Lower leg skin (tissue), 3 donors: ENCODE data around the gene ZSCAN20.

Experiments used
- CTCF ChIP-seq, 3 donors: fragments of 450-650 bp; IDR thresholded peaks; one replicate each; pipeline ENCODE4 v1.5.1; 2016; ENCODE audit warnings: antibody characterized with exemption in 3 of 3, mild to moderate bottlenecking in 3 of 3, moderate library complexity in 2 of 3
- POLR2A ChIP-seq, 2 donors: fragments of 450-650 bp; IDR thresholded peaks; one replicate each; pipeline ENCODE4 v1.6.1; 2016 to 2017; ENCODE audit warnings: antibody characterized with exemption in 2 of 2, mild to moderate bottlenecking in 1 of 2, moderate library complexity in 1 of 2

- TF ChIP-seq CTCF (IDR thresholded peaks at IDR 0.05) (no peak), POLR2A (IDR thresholded peaks at IDR 0.05) (no peak)
These were observed 46.9 kb downstream of the ZSCAN20 start for GRCh38 chr1:33519240-33519884.
